HepG2 (cell line): ENCODE measurements around the gene DSN1. TPM values are rescaled to one million over a fixed set of nuclear protein-coding genes. Genes with fewer than 3 reads are reported as not detected.

ENCODE experiments used
- ATAC-seq: fragments of 200-7000 bp; cut with Tn5 transposase; 3 replicates; pipeline ENCODE4 v1.9.1; 2020; ENCODE audit warnings: mild to moderate bottlenecking, moderate library complexity
- BruUV-seq: library from RNA; stranded (reverse); fragments of 400-500 nt; replicated peaks from 2 replicates; lab custom pipeline; 2021; lab: Mats Ljungman, UMichigan
- CTCF ChIA-PET: fragments of 300-600 bp; formaldehyde crosslinking; extraction: SDS; loops from one replicate; lab custom pipeline; 2021; ENCODE audit warnings: low total read pairs, inconsistent platforms, low intra/inter-chr PET ratio; lab: Yijun Ruan, JAX
- POLR2A ChIA-PET: fragments of 350-600 bp; sonication (Branson Sonifier 250); formaldehyde crosslinking; loops from one replicate; lab custom pipeline; 2020; ENCODE audit warnings: antibody characterized with exemption, inconsistent platforms; lab: Yijun Ruan, JAX
- DNase-seq: peaks from one replicate; pipeline ENCODE4 v3.0.0-alpha.2; 2015; ENCODE audit warnings: low spot score
- FAIRE-seq: peaks from 3 replicates; lab custom pipeline; 2011; peaks lifted over from hg19 to GRCh38; lab: Jason Lieb, UNC
- H2AFZ ChIP-seq: one replicate; pipeline ENCODE4 v1.6.1; 2011; ENCODE audit warnings: low read length, inconsistent platforms
- H3K27ac ChIP-seq: fragments of 300-600 bp; 3 replicates; pipeline ENCODE4 v1.8.0; 2011; ENCODE audit warnings: mixed run types, mild to moderate bottlenecking, mixed read lengths, low read length, inconsistent platforms; ENCODE audit not compliant: insufficient read depth; ENCODE audit errors: extremely low read length
- H3K27me3 ChIP-seq, 2 experiments: fragments of 200-600 bp in 1 of 2; 2 replicates in 1 of 2; 3 replicates in 1 of 2; pipeline versions ENCODE4 v1.6.0 to v1.8.0; 2011; ENCODE audit warnings: low read length in 2 of 2, mild to moderate bottlenecking in 2 of 2, moderate library complexity in 2 of 2, inconsistent platforms in 1 of 2; ENCODE audit not compliant: insufficient read depth in 2 of 2, control insufficient read depth in 1 of 2
- H3K36me3 ChIP-seq, 2 experiments: fragments of 200-600 bp in 1 of 2; replicated peaks in 1 of 2; 2 replicates in 1 of 2; 3 replicates in 1 of 2; pipeline versions ENCODE4 v1.5.1 to v1.8.0; 2011; ENCODE audit warnings: low read length in 2 of 2, inconsistent platforms in 1 of 2; ENCODE audit not compliant: insufficient read depth in 2 of 2, control insufficient read depth in 1 of 2
- H3K4me1 ChIP-seq: 2 replicates; pipeline ENCODE4 v1.5.1; 2012; ENCODE audit warnings: low read length, inconsistent platforms; ENCODE audit not compliant: insufficient read depth
- H3K4me2 ChIP-seq: 2 replicates; pipeline ENCODE4 v1.6.0; 2011; ENCODE audit warnings: low read depth, low read length, inconsistent platforms
- H3K4me3 ChIP-seq, 3 experiments: fragments of 200-600 bp in 1 of 3; sonication (generic), shearing (Covaris generic) in 1 of 3; replicated peaks in 1 of 3; 2 replicates each; pipeline ENCODE4 v1.5.1; 2011 to 2016; ENCODE audit warnings: low read length in 3 of 3, inconsistent platforms in 2 of 3, low read depth in 2 of 3, mild to moderate bottlenecking in 2 of 3, control low read depth in 1 of 3, mixed read lengths in 1 of 3; ENCODE audit not compliant: insufficient read depth in 1 of 3
- H3K79me2 ChIP-seq: one replicate; pipeline ENCODE4 v1.6.1; 2011; ENCODE audit warnings: low read length, inconsistent platforms; ENCODE audit not compliant: insufficient read depth
- H3K9ac ChIP-seq: 2 replicates; pipeline ENCODE4 v1.6.0; 2011; ENCODE audit warnings: mild to moderate bottlenecking, low read depth, low read length, inconsistent platforms; ENCODE audit not compliant: insufficient read depth
- H3K9me3 ChIP-seq: 2 replicates; pipeline ENCODE4 v1.5.1; 2012; ENCODE audit warnings: mild to moderate bottlenecking, low read length
- H4K20me1 ChIP-seq: 2 replicates; pipeline ENCODE4 v1.6.0; 2011; ENCODE audit warnings: inconsistent platforms, mild to moderate bottlenecking, low read length, moderate library complexity; ENCODE audit not compliant: insufficient read depth
- TCF12 ChIP-seq, 2 experiments: fragments of 450-650 bp in 1 of 2; sonication (generic) in 1 of 2; formaldehyde crosslinking in 1 of 2; IDR thresholded peaks; 2 replicates each; pipeline versions ENCODE4 v1.6.1 to v1.8.0; 2017 to 2022; ENCODE audit warnings: antibody characterized with exemption in 1 of 2, mild to moderate bottlenecking in 1 of 2, missing genetic modification reagents in 1 of 2, moderate library complexity in 1 of 2
- ZMYM3 ChIP-seq: sonication (generic); formaldehyde crosslinking; IDR thresholded peaks from 2 replicates; pipeline ENCODE4 v1.5.1; 2020; ENCODE audit warnings: mild to moderate bottlenecking, missing genetic modification reagents
- ZNF724P ChIP-seq: sonication (generic); formaldehyde crosslinking; IDR thresholded peaks from 2 replicates; pipeline ENCODE4 v1.8.0; 2022; ENCODE audit warnings: missing genetic modification reagents, borderline replicate concordance
- ZNF747 ChIP-seq: sonication (generic); formaldehyde crosslinking; IDR thresholded peaks from 2 replicates; pipeline ENCODE4 v1.8.1; 2023; ENCODE audit warnings: missing genetic modification reagents, mild to moderate bottlenecking, borderline replicate concordance
- WGBS: methylation state at CpG from one replicate; pipeline ENCODE4 v1.1.6; 2017; ENCODE audit warnings: low lambda C conversion rate; 5-methylcytosine and 5-hydroxymethylcytosine counted together
- in situ Hi-C: cut with HindIII; loops from 2 replicates; pipeline ENCODE4 v1.10.0; 2017; ENCODE audit warnings: low pct_unique_long_range_greater_than_20kb; ENCODE audit not compliant: extremely low pct_ligation_motif_present
- intact Hi-C: fragments of 100-400 bp; cut with micrococcal nuclease; formaldehyde crosslinking; loops from one replicate; pipeline ENCODE4 v1.10.0; 2022; ENCODE audit not compliant: unreplicated experiment
- polyA plus RNA-seq, 8 experiments: library from polyadenylated mRNA; depleted of rRNA in 3 of 8; stranded (reverse) in 7 of 8; unstranded in 1 of 8; fragments of >200 nt; fragmentation: Illumina TruSeq in 4 of 8; extraction: Trizol in 4 of 8; gene quantifications; 2 replicates each; pipeline versions ENCODE4 v1.2.1 to v1.2.3, GENCODE V29; 2011 to 2016; ENCODE audit warnings: low read depth in 4 of 8, missing spikeins in 1 of 8, mixed read lengths in 1 of 8; ENCODE audit not compliant: insufficient read depth in 1 of 8
- total RNA-seq, 5 experiments: library from RNA; depleted of rRNA; stranded (reverse); fragments of >200 nt; fragmentation: Illumina TruSeq; extraction: Trizol; gene quantifications; 2 replicates each; pipeline ENCODE4 v1.2.3, GENCODE V29; 2016; ENCODE audit warnings: low read depth in 1 of 5
- TF ChIP-seq, protein P1 (sequence below): sonication (generic); formaldehyde crosslinking; conservative IDR thresholded peaks from 2 replicates; pipeline ENCODE4 v1.5.0; 2020; ENCODE audit warnings: missing genetic modification reagents
- TF ChIP-seq, protein P2 (sequence below): sonication (generic); formaldehyde crosslinking; IDR thresholded peaks from 2 replicates; pipeline ENCODE4 v1.5.0; 2020; ENCODE audit warnings: mild to moderate bottlenecking, missing genetic modification reagents, borderline replicate concordance
- TF ChIP-seq, protein P3 (sequence below): sonication (generic); formaldehyde crosslinking; IDR thresholded peaks from 2 replicates; pipeline ENCODE4 v1.4.0; 2020; ENCODE audit warnings: mild to moderate bottlenecking, missing genetic modification reagents

The DSN1 gene
- total and polyA plus RNA-seq, 2 of the 13 experiments (the other 11 are each of a cell fraction or from before 2014, with no cell fraction given), result 18.7 to 53.7 TPM

DNA sequence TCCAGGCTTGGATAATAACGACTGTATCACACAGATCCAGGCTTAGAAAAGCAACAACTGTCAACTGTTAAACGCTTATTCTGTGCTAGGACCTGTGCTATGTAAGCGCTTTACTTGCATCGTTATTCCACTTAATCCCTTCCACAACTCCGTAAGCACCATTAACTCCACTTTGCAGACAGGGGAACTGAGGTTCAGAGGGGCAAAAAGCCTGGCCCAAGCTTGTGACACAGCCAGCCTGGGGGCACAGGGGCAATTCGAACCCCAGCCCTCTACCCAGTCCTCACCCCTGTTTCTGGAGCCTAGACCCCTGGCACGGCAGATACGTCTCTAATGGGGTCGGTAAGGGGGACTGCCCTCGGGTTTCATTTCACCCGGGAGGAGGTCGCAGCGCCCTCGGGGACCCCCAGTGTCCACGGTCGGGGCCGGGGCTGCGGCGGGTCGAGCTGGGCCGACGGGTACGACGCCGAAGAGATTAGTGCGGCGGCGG is 411 bp downstream of the DSN1 start:
- H2AFZ ChIP-seq, result no peak overlapping the region
- no peaks in the 10 kb centered on the region for H3K9me3 ChIP-seq
- peak overlapping the region; percentile 99 for H3K9ac ChIP-seq
- POLR2A ChIA-PET, result interaction anchor here (0.6 to 1.6 kb wide), 24 partner anchors 9 to 316 kb away, joined by 3 to 14 read pairs (median 4); partner anchors contain the start of genes NDRG3, RAB5IF, TGIF2 and TLDC2
- H4K20me1 ChIP-seq, result no peaks in the 10 kb centered on the region
- H3K4me1 ChIP-seq, result peaks cover 36% of the 10 kb centered on the region
- FAIRE-seq (no peak), ATAC-seq (peak; percentile 15), DNase-seq (no peak)
- 1% methylated on average over 27 of the region's 28 CpGs for WGBS
- H3K79me2 ChIP-seq, result peaks cover 10% of the 10 kb centered on the region
- H3K36me3 ChIP-seq, result peaks cover 2 to 9% of the 10 kb centered on the region in 2 experiments; a peak in 4 of 5 replicates
- intact Hi-C loops (no loop called here), in situ Hi-C loops (no loop called here)
- peak overlapping the region; percentile 100 for H3K4me2 ChIP-seq
- CTCF ChIA-PET, result interaction anchor here (0.9 kb wide), 1 partner anchor 161 kb away, joined by 3 read pairs; no protein-coding TSS in a partner anchor
- BruUV-seq, result TSS peak; percentile 78
- no peaks in the 10 kb centered on the region; a peak in 1 of 5 replicates for H3K27me3 ChIP-seq
- peak overlapping the region; percentile 67 to 99 (median 92) for H3K4me3 ChIP-seq
- peak overlapping the region; percentile 94 for H3K27ac ChIP-seq
- TF ChIP-seq TCF12 (IDR thresholded peaks at IDR 0.05) (no peak), TCF12 (CRISPR knock-in tag; IDR thresholded peaks at IDR 0.05) (peak; percentile 58; the same call in 1 of the 2 replicates), ZNF724P (CRISPR knock-in tag) (0 out of 2 replicates have a peak, but pooled peaks have one; percentile 16), ZMYM3 (CRISPR knock-in tag) (peak; percentile 41; the same call in 1 of the 2 replicates), ZNF747 (CRISPR knock-in tag) (peak; percentile 59)
- TF ChIP-seq, protein P1, sequence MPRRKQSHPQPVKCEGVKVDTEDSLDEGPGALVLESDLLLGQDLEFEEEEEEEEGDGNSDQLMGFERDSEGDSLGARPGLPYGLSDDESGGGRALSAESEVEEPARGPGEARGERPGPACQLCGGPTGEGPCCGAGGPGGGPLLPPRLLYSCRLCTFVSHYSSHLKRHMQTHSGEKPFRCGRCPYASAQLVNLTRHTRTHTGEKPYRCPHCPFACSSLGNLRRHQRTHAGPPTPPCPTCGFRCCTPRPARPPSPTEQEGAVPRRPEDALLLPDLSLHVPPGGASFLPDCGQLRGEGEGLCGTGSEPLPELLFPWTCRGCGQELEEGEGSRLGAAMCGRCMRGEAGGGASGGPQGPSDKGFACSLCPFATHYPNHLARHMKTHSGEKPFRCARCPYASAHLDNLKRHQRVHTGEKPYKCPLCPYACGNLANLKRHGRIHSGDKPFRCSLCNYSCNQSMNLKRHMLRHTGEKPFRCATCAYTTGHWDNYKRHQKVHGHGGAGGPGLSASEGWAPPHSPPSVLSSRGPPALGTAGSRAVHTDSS (CRISPR knock-in tag), result no peak
- TF ChIP-seq, protein P2, sequence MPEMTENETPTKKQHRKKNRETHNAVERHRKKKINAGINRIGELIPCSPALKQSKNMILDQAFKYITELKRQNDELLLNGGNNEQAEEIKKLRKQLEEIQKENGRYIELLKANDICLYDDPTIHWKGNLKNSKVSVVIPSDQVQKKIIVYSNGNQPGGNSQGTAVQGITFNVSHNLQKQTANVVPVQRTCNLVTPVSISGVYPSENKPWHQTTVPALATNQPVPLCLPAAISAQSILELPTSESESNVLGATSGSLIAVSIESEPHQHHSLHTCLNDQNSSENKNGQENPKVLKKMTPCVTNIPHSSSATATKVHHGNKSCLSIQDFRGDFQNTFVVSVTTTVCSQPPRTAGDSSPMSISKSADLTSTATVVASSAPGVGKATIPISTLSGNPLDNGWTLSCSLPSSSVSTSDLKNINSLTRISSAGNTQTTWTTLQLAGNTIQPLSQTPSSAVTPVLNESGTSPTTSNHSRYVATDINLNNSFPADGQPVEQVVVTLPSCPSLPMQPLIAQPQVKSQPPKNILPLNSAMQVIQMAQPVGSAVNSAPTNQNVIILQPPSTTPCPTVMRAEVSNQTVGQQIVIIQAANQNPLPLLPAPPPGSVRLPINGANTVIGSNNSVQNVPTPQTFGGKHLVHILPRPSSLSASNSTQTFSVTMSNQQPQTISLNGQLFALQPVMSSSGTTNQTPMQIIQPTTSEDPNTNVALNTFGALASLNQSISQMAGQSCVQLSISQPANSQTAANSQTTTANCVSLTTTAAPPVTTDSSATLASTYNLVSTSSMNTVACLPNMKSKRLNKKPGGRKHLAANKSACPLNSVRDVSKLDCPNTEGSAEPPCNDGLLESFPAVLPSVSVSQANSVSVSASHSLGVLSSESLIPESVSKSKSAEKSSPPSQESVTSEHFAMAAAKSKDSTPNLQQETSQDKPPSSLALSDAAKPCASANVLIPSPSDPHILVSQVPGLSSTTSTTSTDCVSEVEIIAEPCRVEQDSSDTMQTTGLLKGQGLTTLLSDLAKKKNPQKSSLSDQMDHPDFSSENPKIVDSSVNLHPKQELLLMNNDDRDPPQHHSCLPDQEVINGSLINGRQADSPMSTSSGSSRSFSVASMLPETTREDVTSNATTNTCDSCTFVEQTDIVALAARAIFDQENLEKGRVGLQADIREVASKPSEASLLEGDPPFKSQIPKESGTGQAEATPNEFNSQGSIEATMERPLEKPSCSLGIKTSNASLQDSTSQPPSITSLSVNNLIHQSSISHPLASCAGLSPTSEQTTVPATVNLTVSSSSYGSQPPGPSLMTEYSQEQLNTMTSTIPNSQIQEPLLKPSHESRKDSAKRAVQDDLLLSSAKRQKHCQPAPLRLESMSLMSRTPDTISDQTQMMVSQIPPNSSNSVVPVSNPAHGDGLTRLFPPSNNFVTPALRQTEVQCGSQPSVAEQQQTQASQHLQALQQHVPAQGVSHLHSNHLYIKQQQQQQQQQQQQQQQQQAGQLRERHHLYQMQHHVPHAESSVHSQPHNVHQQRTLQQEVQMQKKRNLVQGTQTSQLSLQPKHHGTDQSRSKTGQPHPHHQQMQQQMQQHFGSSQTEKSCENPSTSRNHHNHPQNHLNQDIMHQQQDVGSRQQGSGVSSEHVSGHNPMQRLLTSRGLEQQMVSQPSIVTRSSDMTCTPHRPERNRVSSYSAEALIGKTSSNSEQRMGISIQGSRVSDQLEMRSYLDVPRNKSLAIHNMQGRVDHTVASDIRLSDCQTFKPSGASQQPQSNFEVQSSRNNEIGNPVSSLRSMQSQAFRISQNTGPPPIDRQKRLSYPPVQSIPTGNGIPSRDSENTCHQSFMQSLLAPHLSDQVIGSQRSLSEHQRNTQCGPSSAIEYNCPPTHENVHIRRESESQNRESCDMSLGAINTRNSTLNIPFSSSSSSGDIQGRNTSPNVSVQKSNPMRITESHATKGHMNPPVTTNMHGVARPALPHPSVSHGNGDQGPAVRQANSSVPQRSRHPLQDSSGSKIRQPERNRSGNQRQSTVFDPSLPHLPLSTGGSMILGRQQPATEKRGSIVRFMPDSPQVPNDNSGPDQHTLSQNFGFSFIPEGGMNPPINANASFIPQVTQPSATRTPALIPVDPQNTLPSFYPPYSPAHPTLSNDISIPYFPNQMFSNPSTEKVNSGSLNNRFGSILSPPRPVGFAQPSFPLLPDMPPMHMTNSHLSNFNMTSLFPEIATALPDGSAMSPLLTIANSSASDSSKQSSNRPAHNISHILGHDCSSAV (CRISPR knock-in tag), result no peak
- TF ChIP-seq, protein P3, sequence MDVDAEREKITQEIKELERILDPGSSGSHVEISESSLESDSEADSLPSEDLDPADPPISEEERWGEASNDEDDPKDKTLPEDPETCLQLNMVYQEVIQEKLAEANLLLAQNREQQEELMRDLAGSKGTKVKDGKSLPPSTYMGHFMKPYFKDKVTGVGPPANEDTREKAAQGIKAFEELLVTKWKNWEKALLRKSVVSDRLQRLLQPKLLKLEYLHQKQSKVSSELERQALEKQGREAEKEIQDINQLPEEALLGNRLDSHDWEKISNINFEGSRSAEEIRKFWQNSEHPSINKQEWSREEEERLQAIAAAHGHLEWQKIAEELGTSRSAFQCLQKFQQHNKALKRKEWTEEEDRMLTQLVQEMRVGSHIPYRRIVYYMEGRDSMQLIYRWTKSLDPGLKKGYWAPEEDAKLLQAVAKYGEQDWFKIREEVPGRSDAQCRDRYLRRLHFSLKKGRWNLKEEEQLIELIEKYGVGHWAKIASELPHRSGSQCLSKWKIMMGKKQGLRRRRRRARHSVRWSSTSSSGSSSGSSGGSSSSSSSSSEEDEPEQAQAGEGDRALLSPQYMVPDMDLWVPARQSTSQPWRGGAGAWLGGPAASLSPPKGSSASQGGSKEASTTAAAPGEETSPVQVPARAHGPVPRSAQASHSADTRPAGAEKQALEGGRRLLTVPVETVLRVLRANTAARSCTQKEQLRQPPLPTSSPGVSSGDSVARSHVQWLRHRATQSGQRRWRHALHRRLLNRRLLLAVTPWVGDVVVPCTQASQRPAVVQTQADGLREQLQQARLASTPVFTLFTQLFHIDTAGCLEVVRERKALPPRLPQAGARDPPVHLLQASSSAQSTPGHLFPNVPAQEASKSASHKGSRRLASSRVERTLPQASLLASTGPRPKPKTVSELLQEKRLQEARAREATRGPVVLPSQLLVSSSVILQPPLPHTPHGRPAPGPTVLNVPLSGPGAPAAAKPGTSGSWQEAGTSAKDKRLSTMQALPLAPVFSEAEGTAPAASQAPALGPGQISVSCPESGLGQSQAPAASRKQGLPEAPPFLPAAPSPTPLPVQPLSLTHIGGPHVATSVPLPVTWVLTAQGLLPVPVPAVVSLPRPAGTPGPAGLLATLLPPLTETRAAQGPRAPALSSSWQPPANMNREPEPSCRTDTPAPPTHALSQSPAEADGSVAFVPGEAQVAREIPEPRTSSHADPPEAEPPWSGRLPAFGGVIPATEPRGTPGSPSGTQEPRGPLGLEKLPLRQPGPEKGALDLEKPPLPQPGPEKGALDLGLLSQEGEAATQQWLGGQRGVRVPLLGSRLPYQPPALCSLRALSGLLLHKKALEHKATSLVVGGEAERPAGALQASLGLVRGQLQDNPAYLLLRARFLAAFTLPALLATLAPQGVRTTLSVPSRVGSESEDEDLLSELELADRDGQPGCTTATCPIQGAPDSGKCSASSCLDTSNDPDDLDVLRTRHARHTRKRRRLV (CRISPR knock-in tag), result no peak; the same call in 1 of the 2 replicates
